Brain microvascular endothelial cell (primary cell): Measurements from ENCODE around the gene ZNF689.

Source experiments
- DNase-seq: peaks from one replicate; pipeline ENCODE4 v3.0.0-alpha.2; 2020
- H3K27ac ChIP-seq: fragments of 250-450 bp; sonication (Bioruptor Pico); 2 replicates; pipeline ENCODE4 v1.5.1; 2020; ENCODE audit warnings: mild to moderate bottlenecking, moderate library complexity
- H3K27me3 ChIP-seq: fragments of 250-450 bp; sonication (Bioruptor Pico); replicated peaks from 2 replicates; pipeline ENCODE4 v1.5.1; 2020; ENCODE audit warnings: mild to moderate bottlenecking
- H3K36me3 ChIP-seq: fragments of 250-450 bp; sonication (Bioruptor Pico); replicated peaks from 2 replicates; pipeline ENCODE4 v1.5.1; 2020; ENCODE audit warnings: mild to moderate bottlenecking
- H3K4me3 ChIP-seq: 2 replicates; pipeline ENCODE4 v1.5.1; 2011; ENCODE audit warnings: low read depth, mild to moderate bottlenecking, control low read depth, low read length, moderate library complexity
- CTCF ChIP-seq: IDR thresholded peaks from 2 replicates; pipeline ENCODE4 v1.5.1; 2011; ENCODE audit warnings: low read depth, mild to moderate bottlenecking, moderate library complexity, low read length, control low read depth, inconsistent platforms; ENCODE audit errors: missing control alignments
- in situ Hi-C: cut with HindIII; loops from 2 replicates; pipeline ENCODE4 v1.10.0; 2017; ENCODE audit warnings: low sequenced_read_pairs, low pct_ligation_motif_present

ZNF689 gene

GRCh38 chr16:30620169-30620568 lies 10.0 kb upstream of the ZNF689 start:
- in situ Hi-C loops, result loop anchor here (25.0 kb wide), 1 partner anchor 183 kb away; the partner anchor contains the start of genes DCTPP1 and SEPHS2
- H3K27ac ChIP-seq, result no peak overlapping the region
- H3K36me3 ChIP-seq, result no peaks in the 10 kb centered on the region
- no peaks in the 10 kb centered on the region for H3K27me3 ChIP-seq
- TF ChIP-seq CTCF, result no peak
- DNase-seq, result no peak
- no peak overlapping the region for H3K4me3 ChIP-seq

- H3K36me3 ChIP-seq, result no peaks in the 10 kb centered on the region
- no peak for DNase-seq
- no peaks in the 10 kb centered on the region for H3K27me3 ChIP-seq
- H3K27ac ChIP-seq, result no peak overlapping the region
- in situ Hi-C loops, result loop anchor here (25.0 kb wide), 1 partner anchor 182 kb away; the partner anchor contains the start of genes DCTPP1 and SEPHS2
- no peak for TF ChIP-seq CTCF
- H3K4me3 ChIP-seq, result no peak overlapping the region
Measured at GRCh38 chr16:30619638-30620037, 9.4 kb upstream of the ZNF689 start.

- DNase-seq, result no peak
- Histone ChIP-seq H3K27me3 (no peaks in the 10 kb centered on the region), H3K27ac (no peak overlapping the region), H3K4me3 (no peak overlapping the region), H3K36me3 (no peaks in the 10 kb centered on the region)
- in situ Hi-C loops, result loop anchor here (25.0 kb wide), 1 partner anchor 182 kb away; the partner anchor contains the start of genes DCTPP1 and SEPHS2
- no peak for TF ChIP-seq CTCF
Measured at GRCh38 chr16:30619202-30619601, 9.0 kb upstream of the ZNF689 start.

- H3K36me3 ChIP-seq, result no peaks in the 10 kb centered on the region
- H3K27me3 ChIP-seq, result no peaks in the 10 kb centered on the region
- DNase-seq, result peak; percentile 15
- TF ChIP-seq CTCF, result peak; percentile 79
- in situ Hi-C loops, result loop anchor here (25.0 kb wide), 1 partner anchor 178 kb away; the partner anchor contains the start of genes DCTPP1 and SEPHS2
- no peak overlapping the region for H3K4me3 ChIP-seq
- H3K27ac ChIP-seq, result no peak overlapping the region
Measured at GRCh38 chr16:30615358-30616091, 5.3 kb upstream of the ZNF689 start.

GRCh38 chr16:30609002-30609925 lies 925 bp downstream of the ZNF689 start:
- peak; percentile 18 for DNase-seq
- peak overlapping the region; percentile 83 for H3K4me3 ChIP-seq
- peaks cover 10% of the 10 kb centered on the region for H3K36me3 ChIP-seq
- in situ Hi-C loops, result loop anchor here (25.0 kb wide), 1 partner anchor 172 kb away; the partner anchor contains the start of genes DCTPP1 and SEPHS2
- H3K27ac ChIP-seq, result peak overlapping the region; percentile 86
- no peaks in the 10 kb centered on the region for H3K27me3 ChIP-seq
- TF ChIP-seq CTCF, result no peak
